Gastrocnemius medialis (tissue), 4 donors: ENCODE results near the gene NRG2.

Source experiments
- POLR2A ChIP-seq, 2 donors: fragments of 450-650 bp; IDR thresholded peaks; one replicate each; pipeline ENCODE4 v1.6.1; 2017; ENCODE audit warnings: antibody characterized with exemption in 2 of 2, mild to moderate bottlenecking in 2 of 2, moderate library complexity in 2 of 2
- TF ChIP-seq, protein P1 (sequence below), 5 experiments: fragments of 450-650 bp in 3 of 5; fragments of 200-600 bp in 2 of 5; sonication (generic) in 2 of 5; IDR thresholded peaks in 4 of 5; conservative IDR thresholded peaks in 1 of 5; 1 replicate in 4 of 5; 2 replicates in 1 of 5; pipeline ENCODE4 v1.5.1; 2016 to 2019; ENCODE audit warnings: antibody characterized with exemption in 5 of 5, mild to moderate bottlenecking in 3 of 5, moderate library complexity in 3 of 5

DNA sequence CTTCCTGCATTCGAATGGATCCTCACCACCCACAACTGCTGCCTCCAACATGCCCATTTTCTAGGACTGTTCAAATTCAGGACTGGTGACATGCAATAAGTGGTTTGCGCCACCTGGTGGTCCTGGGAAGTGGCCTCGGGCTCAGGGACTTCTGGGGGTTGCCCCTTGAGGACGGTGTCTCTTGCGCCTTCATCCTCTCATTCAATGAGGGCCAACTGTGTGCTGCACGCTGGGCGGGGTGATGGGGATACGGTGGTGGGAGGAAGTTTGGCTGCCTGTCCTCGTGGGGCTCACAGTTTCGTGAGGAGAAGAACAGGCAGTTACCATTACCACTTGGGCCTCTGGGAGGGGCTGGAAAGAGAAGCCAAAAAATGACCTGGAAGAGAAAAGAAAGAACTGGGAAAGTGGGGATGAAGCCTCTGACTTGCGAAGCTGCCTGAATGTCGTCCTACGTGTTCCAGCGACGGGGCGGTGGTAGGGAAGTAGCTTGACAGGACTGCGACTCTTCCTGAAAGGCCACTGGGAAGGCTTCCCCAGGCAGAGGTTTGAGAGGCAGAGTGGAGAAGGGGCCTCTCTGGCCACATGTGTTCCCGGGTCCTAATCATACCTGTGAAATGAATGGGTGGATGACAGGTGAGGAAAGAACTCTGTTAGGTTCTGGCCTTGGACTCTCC, 198.5 kb downstream of the NRG2 start:
- TF ChIP-seq POLR2A (IDR thresholded peaks at IDR 0.05) = no peak
- TF ChIP-seq, protein P1, sequence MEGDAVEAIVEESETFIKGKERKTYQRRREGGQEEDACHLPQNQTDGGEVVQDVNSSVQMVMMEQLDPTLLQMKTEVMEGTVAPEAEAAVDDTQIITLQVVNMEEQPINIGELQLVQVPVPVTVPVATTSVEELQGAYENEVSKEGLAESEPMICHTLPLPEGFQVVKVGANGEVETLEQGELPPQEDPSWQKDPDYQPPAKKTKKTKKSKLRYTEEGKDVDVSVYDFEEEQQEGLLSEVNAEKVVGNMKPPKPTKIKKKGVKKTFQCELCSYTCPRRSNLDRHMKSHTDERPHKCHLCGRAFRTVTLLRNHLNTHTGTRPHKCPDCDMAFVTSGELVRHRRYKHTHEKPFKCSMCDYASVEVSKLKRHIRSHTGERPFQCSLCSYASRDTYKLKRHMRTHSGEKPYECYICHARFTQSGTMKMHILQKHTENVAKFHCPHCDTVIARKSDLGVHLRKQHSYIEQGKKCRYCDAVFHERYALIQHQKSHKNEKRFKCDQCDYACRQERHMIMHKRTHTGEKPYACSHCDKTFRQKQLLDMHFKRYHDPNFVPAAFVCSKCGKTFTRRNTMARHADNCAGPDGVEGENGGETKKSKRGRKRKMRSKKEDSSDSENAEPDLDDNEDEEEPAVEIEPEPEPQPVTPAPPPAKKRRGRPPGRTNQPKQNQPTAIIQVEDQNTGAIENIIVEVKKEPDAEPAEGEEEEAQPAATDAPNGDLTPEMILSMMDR (IDR thresholded peaks at IDR 0.05 in 4 of 5, conservative IDR thresholded peaks at IDR 0.05 in 1 of 5) = peak; percentile 46 to 77 (median 65)
